GM21529 (cell line): ENCODE results near the gene KERA.

Experiments
- ATAC-seq: cut with Tn5 transposase; IDR thresholded peaks from one replicate; pipeline ENCODE4 v1.9.1; 2021; ENCODE audit not compliant: unreplicated experiment

KERA gene

GRCh38 chr12:91017511-91018263 lies 40.1 kb downstream of the KERA start:
- no peak for ATAC-seq

GRCh38 chr12:91017043-91017442 lies 40.8 kb downstream of the KERA start:
- no peak for ATAC-seq

GRCh38 chr12:91009319-91009950 lies 48.4 kb downstream of the KERA start:
- ATAC-seq, result peak; percentile 88

GRCh38 chr12:91007531-91008290 lies 50.1 kb downstream of the KERA start:
- ATAC-seq, result peak; percentile 81

- no peak for ATAC-seq
These were observed 53.0 kb downstream of the KERA start, which contains the start of gene EPYC for GRCh38 chr12:91004872-91005271. EPYC (minus strand) TSS chr12:91004972; CDS start chr12:91002565, 2,407 bp downstream.

GRCh38 chr12:91003737-91004136 lies 54.1 kb downstream of the KERA start:
- no peak for ATAC-seq

GRCh38 chr12:91001306-91001705 lies 56.5 kb downstream of the KERA start:
- ATAC-seq, result no peak
